LNCaP clone FGC (cell line): ENCODE data around the gene KCNJ6.

Source experiments
- DNase-seq: peaks from one replicate; pipeline ENCODE4 v3.0.0-alpha.2; 2011; ENCODE audit warnings: low read depth
- H3K4me3 ChIP-seq: 2 replicates; pipeline ENCODE4 v1.5.1; 2011; ENCODE audit warnings: mild to moderate bottlenecking, low read depth, low read length, control low read depth
- CTCF ChIP-seq: IDR thresholded peaks from 2 replicates; pipeline ENCODE4 v1.5.1; 2012; ENCODE audit warnings: mild to moderate bottlenecking; ENCODE audit not compliant: control insufficient read depth, insufficient read depth; ENCODE audit errors: extremely low read depth

Gene KCNJ6

GRCh38 chr21:37749132-37749531 is 167.1 kb downstream of the KCNJ6 start:
- no peak for TF ChIP-seq CTCF
- no peak overlapping the region for H3K4me3 ChIP-seq
- DNase-seq = no peak

- no peak overlapping the region for H3K4me3 ChIP-seq
- DNase-seq = no peak
- TF ChIP-seq CTCF = no peak
Measured at GRCh38 chr21:37748351-37748750, 167.9 kb downstream of the KCNJ6 start.

- TF ChIP-seq CTCF = no peak
- no peak overlapping the region for H3K4me3 ChIP-seq
- no peak for DNase-seq
Measured at GRCh38 chr21:37746849-37747248, 169.4 kb downstream of the KCNJ6 start.

GRCh38 chr21:37744551-37744950 is 171.7 kb downstream of the KCNJ6 start:
- DNase-seq = no peak
- H3K4me3 ChIP-seq = no peak overlapping the region
- no peak for TF ChIP-seq CTCF

- H3K4me3 ChIP-seq = no peak overlapping the region
- DNase-seq = no peak
- TF ChIP-seq CTCF = no peak
Measured at GRCh38 chr21:37742532-37742931, 173.7 kb downstream of the KCNJ6 start.

GRCh38 chr21:37742115-37742514 is 174.1 kb downstream of the KCNJ6 start:
- no peak overlapping the region for H3K4me3 ChIP-seq
- no peak for TF ChIP-seq CTCF
- DNase-seq = no peak

- DNase-seq = no peak
- H3K4me3 ChIP-seq = no peak overlapping the region
- TF ChIP-seq CTCF = no peak
Measured at GRCh38 chr21:37737996-37738395, 178.3 kb downstream of the KCNJ6 start.
